Measurements from ENCODE around the gene FEZF1.

DNA sequence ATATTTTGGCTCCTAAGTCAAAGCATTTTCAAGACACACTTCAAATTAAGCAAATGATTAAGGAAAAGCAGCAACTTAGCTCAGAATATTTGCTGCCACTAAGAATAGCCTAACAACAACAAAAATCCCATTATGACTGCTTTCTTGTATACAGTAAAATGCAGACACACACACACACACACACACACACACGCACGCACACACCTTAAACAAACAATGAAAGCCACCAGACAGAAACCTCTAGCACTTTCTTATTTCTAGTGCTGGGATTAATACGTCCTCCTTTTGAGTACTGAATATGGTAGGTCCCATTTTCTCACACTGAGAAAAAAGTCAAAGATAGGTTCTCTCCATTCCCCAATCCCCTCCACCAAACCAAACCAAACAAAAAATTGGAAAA lies 23.4 kb upstream of the FEZF1 start:
- TF ChIP-seq CTCF (IDR thresholded peaks at IDR 0.05; ENCODE audit: poor library complexity, severe bottlenecking) (no peak), SMC3 (conservative IDR thresholded peaks at IDR 0.05; ENCODE audit: poor library complexity) (no peak), EZH2 (IDR thresholded peaks at IDR 0.05; ENCODE audit: borderline replicate concordance, insufficient read depth, low read length, poor library complexity, severe bottlenecking) (no peak), MXI1 (conservative IDR thresholded peaks at IDR 0.05; ENCODE audit: poor library complexity, severe bottlenecking) (no peak), TAF1 (IDR thresholded peaks at IDR 0.05; ENCODE audit: low read depth) (no peak), EP300 (conservative IDR thresholded peaks at IDR 0.05; ENCODE audit: poor library complexity, severe bottlenecking) (no peak)
- TF ChIP-seq, protein P1, sequence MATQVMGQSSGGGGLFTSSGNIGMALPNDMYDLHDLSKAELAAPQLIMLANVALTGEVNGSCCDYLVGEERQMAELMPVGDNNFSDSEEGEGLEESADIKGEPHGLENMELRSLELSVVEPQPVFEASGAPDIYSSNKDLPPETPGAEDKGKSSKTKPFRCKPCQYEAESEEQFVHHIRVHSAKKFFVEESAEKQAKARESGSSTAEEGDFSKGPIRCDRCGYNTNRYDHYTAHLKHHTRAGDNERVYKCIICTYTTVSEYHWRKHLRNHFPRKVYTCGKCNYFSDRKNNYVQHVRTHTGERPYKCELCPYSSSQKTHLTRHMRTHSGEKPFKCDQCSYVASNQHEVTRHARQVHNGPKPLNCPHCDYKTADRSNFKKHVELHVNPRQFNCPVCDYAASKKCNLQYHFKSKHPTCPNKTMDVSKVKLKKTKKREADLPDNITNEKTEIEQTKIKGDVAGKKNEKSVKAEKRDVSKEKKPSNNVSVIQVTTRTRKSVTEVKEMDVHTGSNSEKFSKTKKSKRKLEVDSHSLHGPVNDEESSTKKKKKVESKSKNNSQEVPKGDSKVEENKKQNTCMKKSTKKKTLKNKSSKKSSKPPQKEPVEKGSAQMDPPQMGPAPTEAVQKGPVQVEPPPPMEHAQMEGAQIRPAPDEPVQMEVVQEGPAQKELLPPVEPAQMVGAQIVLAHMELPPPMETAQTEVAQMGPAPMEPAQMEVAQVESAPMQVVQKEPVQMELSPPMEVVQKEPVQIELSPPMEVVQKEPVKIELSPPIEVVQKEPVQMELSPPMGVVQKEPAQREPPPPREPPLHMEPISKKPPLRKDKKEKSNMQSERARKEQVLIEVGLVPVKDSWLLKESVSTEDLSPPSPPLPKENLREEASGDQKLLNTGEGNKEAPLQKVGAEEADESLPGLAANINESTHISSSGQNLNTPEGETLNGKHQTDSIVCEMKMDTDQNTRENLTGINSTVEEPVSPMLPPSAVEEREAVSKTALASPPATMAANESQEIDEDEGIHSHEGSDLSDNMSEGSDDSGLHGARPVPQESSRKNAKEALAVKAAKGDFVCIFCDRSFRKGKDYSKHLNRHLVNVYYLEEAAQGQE (IDR thresholded peaks at IDR 0.05; ENCODE audit: borderline replicate concordance): no peak
